GM18511 (cell line): ENCODE data around the gene DVL3.

Experiments
- ATAC-seq: cut with Tn5 transposase; IDR thresholded peaks from one replicate; pipeline ENCODE4 v1.9.1; 2021; ENCODE audit warnings: mild to moderate bottlenecking, moderate library complexity; ENCODE audit not compliant: unreplicated experiment

The DVL3 gene

GRCh38 chr3:184209146-184209923, 54.2 kb downstream of the DVL3 start:
- ATAC-seq = no peak

- ATAC-seq = no peak
These were observed 56.1 kb downstream of the DVL3 start for GRCh38 chr3:184211297-184211696.

- no peak for ATAC-seq
These were observed 56.5 kb downstream of the DVL3 start for GRCh38 chr3:184211718-184212117.

GRCh38 chr3:184218814-184219213, 63.6 kb downstream of the DVL3 start:
- no peak for ATAC-seq

- ATAC-seq = no peak
These were observed 67.3 kb downstream of the DVL3 start for GRCh38 chr3:184222521-184222920.
